Stimulated activated effector memory CD8-positive, alpha-beta T cell treated with anti-CD3 and anti-CD28 coated beads, Interleukin-12 subunit alpha, Interleukin-12 subunit beta, amount 100 ng/mL, for 72 hours (primary cell): ENCODE results near the gene SMARCA4.
"Not testable (repeated sequence)": the region's sequence is repeated elsewhere in the genome, so short reads cannot be mapped to it uniquely, and the experiment has no call there.

Experiments
- ATAC-seq: fragments of 150-1000 bp; cut with Tn5 transposase; 2 replicates; pipeline ENCODE4 v1.10.0; 2021
- DNase-seq, 2 donors: peaks; one replicate each; pipeline ENCODE4 v3.0.0; 2021 to 2022; ENCODE audit warnings: low spot score in 2 of 2
- H3K27ac Mint-ChIP-seq: one replicate; pipeline ENCODE4 v1.8.0; 2022; ENCODE audit warnings: mild to moderate bottlenecking, mixed read lengths
- H3K36me3 Mint-ChIP-seq: one replicate; pipeline ENCODE4 v1.8.0; 2022; ENCODE audit warnings: mild to moderate bottlenecking, mixed read lengths
- H3K4me1 Mint-ChIP-seq: one replicate; pipeline ENCODE4 v1.8.0; 2022; ENCODE audit warnings: mixed read lengths
- H3K4me3 Mint-ChIP-seq: one replicate; pipeline ENCODE4 v1.8.0; 2022; ENCODE audit warnings: mild to moderate bottlenecking, mixed read lengths
- H3K9me3 Mint-ChIP-seq: one replicate; pipeline ENCODE4 v1.8.0; 2022; ENCODE audit warnings: mixed read lengths

Gene SMARCA4

DNA sequence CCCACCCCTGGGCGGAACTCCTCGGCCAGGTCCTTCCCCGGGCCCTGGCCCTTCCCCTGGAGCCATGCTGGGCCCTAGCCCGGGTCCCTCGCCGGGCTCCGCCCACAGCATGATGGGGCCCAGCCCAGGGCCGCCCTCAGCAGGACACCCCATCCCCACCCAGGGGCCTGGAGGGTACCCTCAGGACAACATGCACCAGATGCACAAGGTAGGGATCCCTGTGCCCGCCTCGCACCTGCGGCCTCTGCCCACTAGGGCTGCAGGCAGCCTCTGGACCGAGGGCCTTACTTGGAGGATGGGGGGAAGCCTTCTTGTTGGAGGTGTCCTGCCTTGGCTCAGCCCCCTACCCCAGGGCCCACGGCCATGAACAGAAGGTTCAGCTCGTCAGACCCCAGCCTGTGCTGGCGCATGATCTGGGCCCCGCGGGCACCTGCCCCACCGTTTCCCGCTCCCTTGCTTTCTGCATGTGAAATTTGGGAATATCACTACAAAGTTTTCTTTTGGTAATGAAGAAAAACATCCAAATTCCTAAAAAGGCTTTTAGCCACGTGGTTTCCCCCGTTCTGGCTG, 23.4 kb downstream of the SMARCA4 start:
- H3K9me3 Mint-ChIP-seq: no peaks in the 10 kb centered on the region
- ATAC-seq (no peak), DNase-seq (no peak)
- H3K27ac Mint-ChIP-seq: no peak overlapping the region
- H3K36me3 Mint-ChIP-seq: peaks cover 46% of the 10 kb centered on the region
- H3K4me3 Mint-ChIP-seq: no peak overlapping the region
- no peaks in the 10 kb centered on the region for H3K4me1 Mint-ChIP-seq

DNA sequence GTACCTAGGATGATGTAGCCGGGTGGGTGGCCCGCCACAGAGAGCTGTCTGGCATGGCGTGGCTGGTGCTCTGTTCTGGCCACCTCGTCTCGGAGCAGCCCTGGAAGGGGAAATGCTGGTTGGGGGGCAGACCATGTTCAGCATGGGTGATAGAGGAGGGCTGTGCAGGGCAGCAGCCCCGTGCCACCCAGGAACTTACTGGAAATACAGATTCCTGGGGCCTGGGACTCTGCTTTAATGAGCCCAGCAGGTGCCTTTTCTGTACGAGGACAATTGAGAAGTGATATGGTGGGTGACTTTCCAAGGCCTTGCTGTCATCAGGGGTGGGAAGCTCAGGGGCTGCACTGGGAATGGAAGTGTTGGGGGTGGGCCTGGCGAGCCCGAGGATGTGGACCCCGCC, 24.7 kb downstream of the SMARCA4 start:
- no peaks in the 10 kb centered on the region for H3K4me1 Mint-ChIP-seq
- H3K27ac Mint-ChIP-seq: no peak overlapping the region
- ATAC-seq (no peak), DNase-seq (no peak)
- peaks cover 59% of the 10 kb centered on the region for H3K36me3 Mint-ChIP-seq
- no peak overlapping the region for H3K4me3 Mint-ChIP-seq
- H3K9me3 Mint-ChIP-seq: no peaks in the 10 kb centered on the region

DNA sequence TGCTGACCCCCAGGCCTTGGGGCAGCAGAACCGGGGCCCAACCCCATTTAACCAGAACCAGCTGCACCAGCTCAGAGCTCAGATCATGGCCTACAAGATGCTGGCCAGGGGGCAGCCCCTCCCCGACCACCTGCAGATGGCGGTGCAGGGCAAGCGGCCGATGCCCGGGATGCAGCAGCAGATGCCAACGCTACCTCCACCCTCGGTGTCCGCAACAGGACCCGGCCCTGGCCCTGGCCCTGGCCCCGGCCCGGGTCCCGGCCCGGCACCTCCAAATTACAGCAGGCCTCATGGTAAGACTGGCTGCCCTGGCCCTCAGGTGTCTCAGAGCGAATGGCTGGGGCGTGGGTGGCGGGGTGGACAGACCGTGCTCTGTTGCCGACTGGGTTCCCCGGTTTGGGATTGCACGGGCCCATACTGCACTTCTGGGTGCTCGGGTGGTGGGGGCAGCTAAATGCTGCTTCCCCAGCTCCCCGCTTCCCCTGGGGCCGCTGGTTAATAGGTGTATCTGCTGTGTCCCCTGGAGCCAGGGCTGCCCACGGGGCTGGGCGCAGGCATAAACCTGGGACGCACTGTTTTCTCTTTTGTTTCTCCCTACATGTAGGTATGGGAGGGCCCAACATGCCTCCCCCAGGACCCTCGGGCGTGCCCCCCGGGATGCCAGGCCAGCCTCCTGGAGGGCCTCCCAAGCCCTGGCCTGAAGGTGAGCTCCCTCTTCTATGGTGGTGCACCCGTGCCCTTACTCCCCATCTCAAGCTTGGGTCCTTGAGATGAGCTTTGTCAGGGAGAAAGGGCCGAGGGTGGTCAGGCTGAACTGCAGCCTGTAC, 25.7 kb downstream of the SMARCA4 start:
- Mint-ChIP-seq H3K4me3 (no peak overlapping the region), H3K27ac (peak overlapping the region; percentile 23), H3K4me1 (peaks cover 5% of the 10 kb centered on the region), H3K9me3 (no peaks in the 10 kb centered on the region), H3K36me3 (peaks cover 68% of the 10 kb centered on the region)
- no peak for ATAC-seq
- DNase-seq: no peak

DNA sequence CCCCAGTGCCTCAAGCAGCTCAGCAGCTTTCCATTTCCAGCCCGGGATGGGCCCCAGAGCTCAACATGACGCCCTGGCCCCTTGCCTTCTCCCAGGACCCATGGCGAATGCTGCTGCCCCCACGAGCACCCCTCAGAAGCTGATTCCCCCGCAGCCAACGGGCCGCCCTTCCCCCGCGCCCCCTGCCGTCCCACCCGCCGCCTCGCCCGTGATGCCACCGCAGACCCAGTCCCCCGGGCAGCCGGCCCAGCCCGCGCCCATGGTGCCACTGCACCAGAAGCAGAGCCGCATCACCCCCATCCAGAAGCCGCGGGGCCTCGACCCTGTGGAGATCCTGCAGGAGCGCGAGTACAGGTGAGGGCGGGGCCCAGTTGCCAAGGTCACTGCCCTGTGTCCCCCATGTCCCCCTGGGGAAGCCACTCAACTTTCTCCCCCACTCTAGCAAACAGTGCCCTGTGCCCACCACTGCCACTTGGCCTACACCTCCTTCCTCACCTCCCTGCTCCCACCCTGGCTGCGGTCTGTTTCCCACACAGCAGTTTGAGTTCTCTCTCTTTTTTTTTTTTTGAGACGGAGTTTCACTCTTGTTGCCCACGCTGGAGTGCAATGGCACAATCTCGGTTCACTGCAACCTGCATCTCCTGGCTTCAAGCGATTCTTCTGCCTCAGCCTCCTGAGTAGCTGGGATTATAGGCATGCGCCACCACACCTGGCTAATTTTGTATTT, 26.9 kb downstream of the SMARCA4 start:
- Mint-ChIP-seq H3K4me1 (peaks cover 7% of the 10 kb centered on the region), H3K36me3 (peaks cover 74% of the 10 kb centered on the region), H3K9me3 (no peaks in the 10 kb centered on the region), H3K4me3 (no peak overlapping the region), H3K27ac (no peak overlapping the region)
- no peak for DNase-seq
- ATAC-seq: no peak

DNA sequence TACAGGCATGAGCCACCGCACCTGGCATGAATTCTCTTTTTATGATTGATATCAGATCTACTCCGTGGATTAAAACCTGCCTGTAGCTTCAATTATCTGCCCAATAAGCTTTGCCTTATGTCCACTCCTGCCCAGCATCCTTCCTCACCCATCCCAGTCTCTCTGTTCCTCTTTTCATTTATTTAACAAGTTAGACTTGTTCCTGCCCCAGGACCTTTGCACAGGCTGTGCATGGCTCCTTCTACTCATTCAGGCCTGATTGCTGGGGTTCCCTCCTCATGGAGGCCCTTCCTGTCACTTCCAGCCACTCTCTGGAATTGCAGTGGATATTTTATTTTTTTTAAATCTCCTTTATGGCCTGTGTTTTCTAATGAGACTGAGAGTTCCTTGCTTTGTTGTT, 27.6 kb downstream of the SMARCA4 start:
- ATAC-seq (no peak), DNase-seq (no peak)
- H3K4me1 Mint-ChIP-seq: peaks cover 7% of the 10 kb centered on the region
- H3K27ac Mint-ChIP-seq: no peak overlapping the region
- H3K4me3 Mint-ChIP-seq: no peak overlapping the region
- H3K9me3 Mint-ChIP-seq: no peaks in the 10 kb centered on the region
- H3K36me3 Mint-ChIP-seq: peaks cover 80% of the 10 kb centered on the region

DNA sequence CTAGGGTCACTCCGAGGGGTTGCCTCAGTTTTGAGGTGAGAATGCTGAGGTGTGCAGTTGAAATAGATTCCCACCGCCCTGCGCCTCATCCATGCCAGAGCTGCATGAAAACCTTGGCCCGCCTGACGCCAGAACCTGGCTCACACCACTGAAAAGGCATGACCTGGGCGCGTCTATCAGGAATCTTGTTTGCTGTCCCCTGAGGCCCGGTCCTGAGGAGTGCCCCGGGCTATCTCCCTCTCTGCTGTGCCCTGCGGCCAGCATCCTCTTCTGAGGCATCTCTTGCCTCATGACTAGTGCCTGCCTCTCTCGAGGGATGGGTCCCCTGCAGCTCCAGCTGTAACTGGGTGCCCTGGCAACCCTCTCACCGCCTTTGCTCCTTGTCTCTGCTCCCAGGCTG, 28.1 kb downstream of the SMARCA4 start:
- Mint-ChIP-seq H3K36me3 (peaks cover 86% of the 10 kb centered on the region), H3K4me3 (no peak overlapping the region), H3K4me1 (peaks cover 7% of the 10 kb centered on the region), H3K27ac (no peak overlapping the region), H3K9me3 (no peaks in the 10 kb centered on the region)
- ATAC-seq: no peak
- no peak for DNase-seq

DNA sequence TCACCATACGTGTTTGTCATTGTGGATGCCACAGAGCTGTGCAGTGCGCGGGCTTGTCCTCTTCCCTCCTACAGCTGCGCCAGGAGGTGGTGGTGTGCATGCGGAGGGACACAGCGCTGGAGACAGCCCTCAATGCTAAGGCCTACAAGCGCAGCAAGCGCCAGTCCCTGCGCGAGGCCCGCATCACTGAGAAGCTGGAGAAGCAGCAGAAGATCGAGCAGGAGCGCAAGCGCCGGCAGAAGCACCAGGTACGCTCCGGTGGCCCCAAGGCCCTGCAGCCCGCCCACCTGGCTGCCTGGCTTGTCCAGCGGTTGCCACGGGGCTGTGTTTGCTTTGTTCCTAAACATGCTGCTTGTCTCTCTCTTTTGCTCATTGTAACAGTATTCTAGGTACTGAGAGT, 30.2 kb downstream of the SMARCA4 start:
- peaks cover 90% of the 10 kb centered on the region for H3K36me3 Mint-ChIP-seq
- ATAC-seq: no peak
- peaks cover 7% of the 10 kb centered on the region for H3K4me1 Mint-ChIP-seq
- no peaks in the 10 kb centered on the region for H3K9me3 Mint-ChIP-seq
- no peak overlapping the region for H3K4me3 Mint-ChIP-seq
- DNase-seq: no peak
- H3K27ac Mint-ChIP-seq: no peak overlapping the region

DNA sequence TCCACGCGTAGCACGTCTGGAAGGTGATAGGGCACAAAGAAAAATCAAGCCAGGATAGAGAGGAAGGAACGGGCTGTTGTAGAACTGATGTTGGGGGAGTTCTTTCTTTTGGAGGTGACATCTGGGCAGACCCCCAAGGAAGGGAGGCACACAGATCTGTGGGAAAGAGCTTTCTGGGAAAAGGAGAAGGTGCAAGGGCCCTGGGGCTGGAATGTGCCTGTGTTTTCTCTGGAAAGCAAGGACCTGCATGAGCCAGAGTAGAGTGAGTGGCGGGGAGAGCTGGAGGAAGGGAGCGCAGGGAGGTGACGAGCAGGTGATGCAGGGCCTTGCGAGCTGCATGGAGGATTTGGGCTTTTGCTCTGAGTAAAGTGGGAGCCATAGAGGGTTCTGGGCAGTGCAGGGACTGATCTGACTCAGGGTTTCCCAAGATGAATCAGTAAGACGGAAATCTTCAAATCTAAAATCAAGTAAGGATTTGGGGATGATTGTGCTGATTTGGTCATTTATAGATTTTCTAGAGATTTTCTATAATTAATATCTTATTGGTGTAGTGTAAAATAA, 30.8 kb downstream of the SMARCA4 start:
- Mint-ChIP-seq H3K36me3 (peaks cover 94% of the 10 kb centered on the region), H3K27ac (no peak overlapping the region), H3K4me1 (peaks cover 7% of the 10 kb centered on the region), H3K9me3 (no peaks in the 10 kb centered on the region), H3K4me3 (no peak overlapping the region)
- no peak for DNase-seq
- ATAC-seq: peak; percentile 51

DNA sequence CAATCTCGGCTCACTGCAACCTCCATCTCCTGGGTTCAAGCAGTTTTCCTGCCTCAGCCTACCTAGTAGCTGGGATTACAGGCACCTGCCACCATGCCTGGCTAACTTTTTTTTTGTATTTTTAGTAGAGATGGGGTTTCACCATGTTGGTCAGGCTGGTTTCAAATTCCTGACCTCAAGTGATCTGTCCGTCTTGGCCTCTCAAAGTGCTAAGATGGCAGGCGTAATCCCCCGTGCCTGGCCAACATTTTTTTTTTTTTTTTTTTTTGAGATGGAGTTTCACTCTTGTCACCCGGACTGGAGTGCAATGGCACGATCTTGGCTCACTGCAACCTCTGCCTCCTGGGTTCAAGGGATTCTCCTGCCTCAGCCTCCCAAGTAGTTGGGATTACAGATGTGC, 31.3 kb downstream of the SMARCA4 start:
- ATAC-seq, H3K9me3 Mint-ChIP-seq, DNase-seq, H3K4me1 Mint-ChIP-seq, H3K27ac Mint-ChIP-seq, H3K4me3 Mint-ChIP-seq: not testable (repeated sequence)
- H3K36me3 Mint-ChIP-seq: peaks cover 97% of the 10 kb centered on the region

DNA sequence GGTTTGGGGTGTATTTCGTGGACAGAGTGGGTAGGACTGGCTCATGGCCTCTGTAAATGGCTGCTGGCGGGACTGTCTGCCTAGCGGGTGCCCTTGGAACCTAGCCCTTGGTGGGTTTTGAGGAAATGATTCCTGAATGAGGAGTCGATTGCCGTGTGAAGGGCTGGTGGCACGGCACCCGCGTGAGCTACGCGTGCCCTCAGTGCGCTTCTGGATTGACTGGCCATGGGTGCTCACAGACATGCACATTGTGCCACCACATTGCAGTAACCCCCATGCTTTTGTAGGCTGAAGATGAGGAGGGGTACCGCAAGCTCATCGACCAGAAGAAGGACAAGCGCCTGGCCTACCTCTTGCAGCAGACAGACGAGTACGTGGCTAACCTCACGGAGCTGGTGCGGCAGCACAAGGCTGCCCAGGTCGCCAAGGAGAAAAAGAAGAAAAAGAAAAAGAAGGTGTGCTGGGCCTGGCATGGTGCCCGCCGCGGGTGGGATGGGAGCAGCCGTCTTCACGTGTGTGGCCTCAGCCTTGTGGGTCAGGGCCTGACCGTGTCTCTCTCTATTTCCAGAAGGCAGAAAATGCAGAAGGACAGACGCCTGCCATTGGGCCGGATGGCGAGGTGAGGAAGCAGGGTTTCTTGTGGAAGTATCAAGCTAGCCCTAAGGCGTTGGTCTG, 35.2 kb downstream of the SMARCA4 start:
- H3K4me3 Mint-ChIP-seq: no peak overlapping the region

DNA sequence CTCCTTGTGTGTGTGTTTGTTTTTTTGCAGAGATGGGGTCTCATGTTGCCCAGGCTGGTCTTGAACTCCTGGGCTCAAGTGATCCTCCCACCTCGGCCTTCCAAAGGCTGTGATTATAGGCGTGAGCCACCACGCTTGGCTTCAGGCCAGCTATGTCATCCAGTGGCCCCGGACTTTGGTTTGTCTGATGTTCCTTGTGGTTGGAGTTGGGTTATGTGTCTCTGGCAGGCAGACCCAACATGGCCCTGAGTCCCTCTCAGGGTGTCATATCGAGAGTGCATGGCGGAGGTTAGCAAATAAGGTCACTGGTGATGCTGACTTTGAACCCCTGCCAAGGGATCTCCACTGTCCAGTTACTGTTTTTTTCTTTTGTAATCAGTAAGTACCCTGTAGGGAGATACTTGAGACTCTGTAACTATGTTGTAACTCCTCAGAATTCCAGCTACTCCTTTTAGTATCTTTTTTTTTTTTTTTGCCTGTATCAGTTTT, 37.3 kb downstream of the SMARCA4 start:
- Mint-ChIP-seq H3K27ac (peak overlapping the region; percentile 50), H3K4me3 (no peak overlapping the region), H3K9me3 (no peaks in the 10 kb centered on the region), H3K4me1 (no peaks in the 10 kb centered on the region), H3K36me3 (peaks cover 100% of the 10 kb centered on the region)
- no peak for DNase-seq
- ATAC-seq: no peak

More for the DNA sequence above, 35.2 kb downstream of the SMARCA4 start:
- Mint-ChIP-seq H3K27ac (peak overlapping the region; percentile 50), H3K4me1 (peaks cover 7% of the 10 kb centered on the region), H3K36me3 (peaks cover 100% of the 10 kb centered on the region), H3K9me3 (no peaks in the 10 kb centered on the region)
- DNase-seq: no peak
- no peak for ATAC-seq

DNA sequence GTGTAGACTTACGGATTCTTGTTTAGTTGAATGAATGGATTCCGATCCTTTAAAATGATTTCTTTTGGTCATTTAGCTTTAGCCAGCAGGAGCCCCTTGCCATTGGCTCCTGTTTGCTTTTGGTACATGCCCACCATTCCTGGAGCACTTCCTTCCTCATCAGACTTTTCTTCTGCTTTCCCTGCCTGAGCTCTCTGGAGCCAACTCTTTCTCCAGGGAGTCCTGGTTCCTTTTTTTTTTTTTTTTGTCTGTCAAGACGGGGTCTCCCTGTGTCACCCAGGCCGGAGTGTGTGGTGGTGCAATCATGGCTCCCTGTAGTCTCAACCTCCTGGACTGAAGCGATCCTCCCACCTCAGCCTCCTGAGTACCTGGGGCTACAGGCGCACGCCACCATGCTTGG, 37.8 kb downstream of the SMARCA4 start:
- H3K4me3 Mint-ChIP-seq: no peak overlapping the region
- ATAC-seq (no peak), DNase-seq (no peak)
- no peaks in the 10 kb centered on the region for H3K4me1 Mint-ChIP-seq
- H3K27ac Mint-ChIP-seq: peak overlapping the region; percentile 50
- H3K36me3 Mint-ChIP-seq: peaks cover 100% of the 10 kb centered on the region
- H3K9me3 Mint-ChIP-seq: no peaks in the 10 kb centered on the region

DNA sequence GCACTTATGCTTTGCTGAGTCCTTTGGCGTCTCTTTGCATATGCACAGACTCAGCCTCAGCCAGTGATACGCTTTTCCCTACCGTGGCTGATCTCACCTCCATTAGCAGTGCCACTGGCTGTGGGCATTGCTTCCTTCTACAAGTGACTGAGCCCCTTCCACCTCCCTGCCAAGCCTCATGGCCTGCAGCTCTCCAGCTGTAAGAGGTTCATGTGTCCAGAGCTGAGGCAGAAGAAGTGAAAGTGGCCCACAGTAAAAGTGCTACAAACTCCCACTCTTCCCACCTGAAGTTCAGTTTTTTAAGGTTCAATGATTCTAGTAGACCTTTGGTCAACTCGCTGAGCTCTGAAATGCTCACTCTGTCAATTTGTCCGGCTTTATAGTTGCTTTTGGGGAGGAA, 44.7 kb downstream of the SMARCA4 start:
- H3K4me3 Mint-ChIP-seq: no peak overlapping the region
- H3K27ac Mint-ChIP-seq: no peak overlapping the region
- DNase-seq (no peak), ATAC-seq (no peak)
- peaks cover 100% of the 10 kb centered on the region for H3K36me3 Mint-ChIP-seq
- H3K9me3 Mint-ChIP-seq: no peaks in the 10 kb centered on the region
- no peaks in the 10 kb centered on the region for H3K4me1 Mint-ChIP-seq

DNA sequence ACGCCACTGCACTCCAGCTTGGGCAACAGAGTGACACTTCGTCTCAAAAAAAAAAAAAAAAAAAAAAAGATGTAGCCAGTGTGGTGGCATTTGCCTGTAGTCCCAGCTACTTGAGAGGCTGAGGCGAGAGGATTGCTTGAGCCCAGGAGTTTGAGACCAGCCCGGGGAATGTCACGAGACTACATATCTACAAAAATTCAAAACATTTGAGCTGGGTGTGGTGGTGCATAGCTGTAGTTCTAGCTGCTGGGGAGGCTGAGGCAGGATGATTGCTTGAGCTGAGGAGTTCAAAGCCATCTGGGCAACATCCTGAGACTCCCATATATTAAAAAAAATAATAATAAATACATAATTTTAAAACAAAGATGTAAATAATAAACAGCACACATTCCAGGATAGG, 46.6 kb downstream of the SMARCA4 start:
- Mint-ChIP-seq H3K36me3 (peaks cover 100% of the 10 kb centered on the region), H3K27ac (no peak overlapping the region), H3K4me1 (no peaks in the 10 kb centered on the region), H3K9me3 (no peaks in the 10 kb centered on the region), H3K4me3 (no peak overlapping the region)
- ATAC-seq (no peak), DNase-seq (no peak)

DNA sequence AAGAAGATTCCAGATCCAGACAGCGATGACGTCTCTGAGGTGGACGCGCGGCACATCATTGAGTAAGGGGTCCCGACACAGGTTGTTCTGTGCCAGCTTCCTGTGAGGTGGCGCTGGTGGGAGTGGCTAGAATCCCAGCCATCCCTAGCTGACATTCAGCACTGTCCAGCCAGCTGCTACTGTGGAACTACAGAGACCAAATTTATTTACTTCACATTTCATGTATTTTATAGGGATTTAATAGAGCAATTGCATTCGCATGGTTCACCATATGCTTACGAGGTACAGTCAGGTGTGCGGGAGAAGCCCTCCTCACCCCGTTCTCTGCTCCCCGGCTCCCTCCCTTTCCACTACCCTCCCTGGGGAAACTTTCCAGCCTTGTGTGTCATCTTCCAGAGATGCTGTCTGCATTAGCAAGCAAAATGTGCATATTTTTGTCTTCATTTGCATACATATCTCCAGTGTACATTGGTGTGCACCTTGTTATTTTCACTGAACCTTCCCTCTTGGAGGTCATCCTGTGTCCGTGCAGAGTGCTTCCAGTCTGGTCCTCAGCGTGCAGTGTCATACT, 47.2 kb downstream of the SMARCA4 start:
- Mint-ChIP-seq H3K9me3 (no peaks in the 10 kb centered on the region), H3K27ac (no peak overlapping the region), H3K4me3 (no peak overlapping the region), H3K36me3 (peaks cover 100% of the 10 kb centered on the region), H3K4me1 (no peaks in the 10 kb centered on the region)
- DNase-seq (no peak), ATAC-seq (no peak)
